Activated naive CD4-positive, alpha-beta T cell treated with anti-CD3 and anti-CD28 coated beads for 36 hours (primary cell): ENCODE data around the gene PDCD7. TPM values are rescaled to one million over a fixed set of nuclear protein-coding genes. Genes with fewer than 3 reads are reported as not detected.

Experiments used
- CTCF ChIA-PET: fragments of 350-600 bp; sonication (Branson Sonifier 250); formaldehyde crosslinking; loops from one replicate; lab custom pipeline; 2021; ENCODE audit warnings: antibody characterized with exemption; lab: Charles Lee
- DNase-seq: peaks from one replicate; pipeline ENCODE4 v3.0.0-alpha.2; 2020
- H3K27ac Mint-ChIP-seq: one replicate; pipeline ENCODE4 v1.8.0; 2021; ENCODE audit warnings: mild to moderate bottlenecking, mixed read lengths
- H3K27me3 Mint-ChIP-seq: one replicate; pipeline ENCODE4 v1.8.0; 2021; ENCODE audit warnings: low read depth, mixed read lengths
- H3K36me3 Mint-ChIP-seq: one replicate; pipeline ENCODE4 v1.8.0; 2021; ENCODE audit warnings: low read depth, mixed read lengths
- H3K4me1 Mint-ChIP-seq: one replicate; pipeline ENCODE4 v1.8.0; 2021; ENCODE audit warnings: low read depth, mixed read lengths
- H3K4me3 Mint-ChIP-seq: one replicate; pipeline ENCODE4 v1.8.0; 2021; ENCODE audit warnings: mild to moderate bottlenecking, moderate library complexity, mixed read lengths
- H3K9me3 Mint-ChIP-seq: one replicate; pipeline ENCODE4 v1.8.0; 2021; ENCODE audit warnings: mixed read lengths
- intact Hi-C: fragments of 100-400 bp; cut with micrococcal nuclease; formaldehyde crosslinking; loops from one replicate; pipeline ENCODE4 v1.15.1; 2023
- total RNA-seq, 2 experiments: library from RNA; stranded (reverse); gene quantifications; one replicate each; pipeline ENCODE4 v1.2.3, GENCODE V29; 2021

The PDCD7 gene
- total RNA-seq, 2 experiments from 2014 or later, result 28.6 to 31.5 TPM

DNA sequence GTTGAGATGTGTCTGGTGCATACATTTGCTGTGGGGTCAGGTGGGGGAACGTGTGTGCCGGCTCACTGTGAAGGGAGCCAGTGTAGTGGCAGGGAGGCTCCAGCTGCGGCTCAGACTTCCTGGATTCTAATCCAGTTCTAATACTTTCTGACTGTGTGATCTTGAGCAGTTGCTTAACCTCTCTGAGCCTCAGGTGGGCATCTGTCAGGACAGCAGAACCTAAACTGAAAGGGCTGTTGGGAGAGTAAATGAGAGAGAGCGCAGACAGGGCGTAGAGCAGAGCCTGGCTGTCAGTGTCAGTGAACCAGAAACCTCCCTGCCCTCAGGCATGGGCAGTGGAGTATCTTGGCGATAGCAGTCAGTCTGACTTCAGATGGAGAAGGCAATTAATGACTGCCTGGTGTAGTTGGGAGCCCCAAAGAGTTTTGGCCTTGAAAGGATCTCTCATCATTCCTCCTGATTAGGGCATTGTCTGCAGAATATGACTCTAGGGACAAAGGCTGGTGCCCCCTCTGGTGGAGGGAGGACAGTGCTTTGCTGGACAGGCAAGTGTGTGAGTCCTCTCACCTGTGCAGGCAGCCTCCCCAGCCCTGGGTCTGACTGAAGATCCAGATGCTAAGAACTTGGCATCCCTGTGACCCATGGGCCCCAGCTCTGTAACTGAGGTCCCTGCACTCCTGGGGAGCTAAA is 47.5 kb downstream of the PDCD7 start:
- H3K27ac Mint-ChIP-seq, result no peak overlapping the region
- peaks cover 11% of the 10 kb centered on the region for H3K27me3 Mint-ChIP-seq
- CTCF ChIA-PET, result interaction anchor here (0.6 to 2.3 kb wide), 3 partner anchors 9 to 35 kb away, joined by 3 to 8 read pairs (median 3); no protein-coding TSS in a partner anchor
- no peaks in the 10 kb centered on the region for H3K36me3 Mint-ChIP-seq
- DNase-seq, result peak; percentile 36
- no peak overlapping the region for H3K4me3 Mint-ChIP-seq
- no peaks in the 10 kb centered on the region for H3K9me3 Mint-ChIP-seq
- intact Hi-C loops, result no loop called here
- peaks cover 13% of the 10 kb centered on the region for H3K4me1 Mint-ChIP-seq

DNA sequence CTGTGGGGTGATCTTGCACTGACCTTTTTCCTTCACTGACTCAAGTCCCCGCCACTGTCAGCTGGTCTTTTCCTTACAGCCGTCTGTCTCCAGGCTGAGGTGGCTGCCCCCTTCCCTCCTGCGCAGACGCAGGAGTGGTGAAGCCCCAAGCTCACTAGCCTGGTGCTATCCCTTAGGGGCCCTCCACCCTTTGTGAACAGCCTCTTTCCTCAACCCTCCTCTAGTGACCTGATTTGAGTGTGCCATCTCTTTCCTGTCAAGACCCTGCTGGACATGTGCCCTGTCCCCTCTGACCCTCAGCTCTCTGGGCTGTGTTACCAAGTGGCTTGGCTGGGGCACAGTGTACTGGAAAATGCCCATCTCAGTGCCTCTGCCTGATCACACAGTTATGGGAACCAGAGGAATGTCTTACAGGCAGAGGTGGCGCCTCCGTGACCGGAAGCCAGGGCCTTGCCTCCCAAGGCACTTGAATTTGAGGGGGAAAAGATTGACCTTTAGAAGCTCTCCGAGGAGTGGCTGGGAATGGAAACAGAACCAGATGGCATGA is 48.3 kb downstream of the PDCD7 start:
- CTCF ChIA-PET, result interaction anchor here (0.6 kb wide), 1 partner anchor 8 kb away, joined by 3 read pairs; no protein-coding TSS in a partner anchor
- intact Hi-C loops, result no loop called here
- DNase-seq, result no peak
- H3K27ac Mint-ChIP-seq, result no peak overlapping the region
- H3K9me3 Mint-ChIP-seq, result no peaks in the 10 kb centered on the region
- H3K27me3 Mint-ChIP-seq, result peaks cover 11% of the 10 kb centered on the region
- no peak overlapping the region for H3K4me3 Mint-ChIP-seq
- H3K4me1 Mint-ChIP-seq, result peaks cover 13% of the 10 kb centered on the region
- H3K36me3 Mint-ChIP-seq, result no peaks in the 10 kb centered on the region

DNA sequence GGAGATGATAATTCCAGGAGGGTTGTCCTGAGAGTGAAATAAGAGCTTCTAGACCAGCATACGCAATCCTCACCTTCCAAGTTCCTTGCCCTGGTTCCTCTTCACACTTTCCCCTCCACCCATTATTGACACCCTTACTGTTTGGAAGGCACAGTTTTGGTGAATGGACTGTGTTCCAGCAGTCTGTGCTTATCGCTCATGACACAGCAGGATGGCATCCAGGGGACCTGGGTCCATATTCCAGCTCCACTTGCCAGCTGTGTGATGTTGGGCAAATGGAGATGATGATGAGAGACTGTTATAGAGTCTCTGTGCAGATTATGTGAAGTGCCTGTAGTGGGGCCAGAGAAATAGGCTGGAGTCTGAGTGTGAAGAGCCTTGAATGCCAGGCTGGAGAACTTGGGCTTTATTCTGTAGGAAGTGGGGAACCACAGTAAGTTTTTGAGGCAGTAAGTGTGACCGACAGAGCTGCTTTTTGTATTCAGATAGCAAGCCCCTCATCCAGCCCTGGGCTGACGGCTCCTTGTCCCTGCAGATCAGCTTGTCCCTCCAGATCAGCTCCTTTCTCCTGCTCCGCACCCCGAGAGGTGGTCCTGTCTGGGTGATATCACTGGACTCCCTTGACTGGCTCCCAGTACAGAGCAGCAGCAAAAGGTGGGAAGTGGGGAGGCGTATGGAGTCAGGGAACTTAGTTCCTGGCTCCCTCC is 49.0 kb downstream of the PDCD7 start:
- H3K27me3 Mint-ChIP-seq, result peaks cover 11% of the 10 kb centered on the region
- no peaks in the 10 kb centered on the region for H3K36me3 Mint-ChIP-seq
- no peak overlapping the region for H3K27ac Mint-ChIP-seq
- H3K4me3 Mint-ChIP-seq, result no peak overlapping the region
- H3K9me3 Mint-ChIP-seq, result no peaks in the 10 kb centered on the region
- intact Hi-C loops, result no loop called here
- DNase-seq, result no peak
- peaks cover 13% of the 10 kb centered on the region for H3K4me1 Mint-ChIP-seq
- CTCF ChIA-PET, result interaction anchor here (1.0 kb wide), 1 partner anchor 17 kb away, joined by 3 read pairs; no protein-coding TSS in a partner anchor

DNA sequence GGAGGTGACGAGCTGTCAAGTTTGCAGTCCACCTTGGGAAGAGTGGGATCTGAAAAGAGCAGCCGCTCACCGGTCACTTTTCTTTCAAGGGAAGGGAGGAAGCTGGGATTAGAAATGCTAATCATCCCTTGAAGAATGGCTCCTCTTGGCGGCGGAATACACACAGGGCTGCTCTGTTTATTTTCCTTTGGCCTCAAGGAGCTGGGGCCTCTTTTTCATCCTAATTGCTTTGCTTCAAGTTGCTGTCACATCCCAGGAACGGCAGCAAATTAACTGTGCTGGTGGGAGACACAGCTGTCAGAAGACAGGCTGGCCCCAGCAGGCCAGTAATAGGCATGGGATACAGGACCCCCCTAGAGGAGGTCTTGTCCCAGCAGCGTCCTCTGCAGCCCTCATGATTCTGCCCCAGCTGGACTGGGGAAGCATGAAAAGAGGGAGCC is 50.3 kb downstream of the PDCD7 start:
- CTCF ChIA-PET, result interaction anchor here (0.6 to 1.2 kb wide), 2 partner anchors 11 to 29 kb away, joined by 3 read pairs; no protein-coding TSS in a partner anchor
- no peak overlapping the region for H3K27ac Mint-ChIP-seq
- intact Hi-C loops, result no loop called here

DNA sequence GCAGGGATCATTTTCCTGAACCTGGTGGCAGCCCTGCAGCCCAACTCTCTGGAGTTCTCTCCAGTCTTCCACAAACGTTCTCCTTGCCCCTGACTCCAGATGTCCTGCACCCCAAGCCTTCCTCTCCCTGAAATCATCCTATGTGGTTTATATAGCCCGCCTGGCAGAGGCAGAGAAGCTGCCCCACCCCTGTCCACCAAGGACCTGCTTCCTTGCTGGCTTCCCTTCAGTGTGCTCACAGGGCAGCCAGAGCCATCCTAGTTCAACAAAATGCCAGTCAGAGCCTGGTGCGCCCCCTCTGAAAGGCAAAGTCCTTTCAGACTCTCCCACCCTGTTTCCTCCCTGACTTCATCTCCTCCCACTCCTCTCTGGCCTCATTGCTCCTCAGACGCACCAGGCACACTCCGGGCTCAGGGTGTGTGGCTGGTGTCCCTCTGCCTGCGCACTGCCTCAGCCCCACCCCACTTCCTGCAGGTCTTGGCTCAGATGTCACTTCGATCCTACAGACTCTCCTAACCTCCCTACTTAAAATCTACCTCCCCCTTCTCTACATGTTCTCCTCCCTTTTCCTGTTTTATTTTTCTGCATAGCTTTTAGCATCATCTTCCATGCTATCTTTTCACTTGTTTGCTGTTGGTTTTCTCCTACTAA is 51.2 kb downstream of the PDCD7 start:
- intact Hi-C loops, result no loop called here
- no peak overlapping the region for H3K4me3 Mint-ChIP-seq

More for the DNA sequence above, 50.3 kb downstream of the PDCD7 start:
- Mint-ChIP-seq H3K27me3 (peaks cover 19% of the 10 kb centered on the region), H3K4me1 (peaks cover 13% of the 10 kb centered on the region), H3K4me3 (no peak overlapping the region), H3K36me3 (no peaks in the 10 kb centered on the region), H3K9me3 (no peaks in the 10 kb centered on the region)
- no peak for DNase-seq

DNA sequence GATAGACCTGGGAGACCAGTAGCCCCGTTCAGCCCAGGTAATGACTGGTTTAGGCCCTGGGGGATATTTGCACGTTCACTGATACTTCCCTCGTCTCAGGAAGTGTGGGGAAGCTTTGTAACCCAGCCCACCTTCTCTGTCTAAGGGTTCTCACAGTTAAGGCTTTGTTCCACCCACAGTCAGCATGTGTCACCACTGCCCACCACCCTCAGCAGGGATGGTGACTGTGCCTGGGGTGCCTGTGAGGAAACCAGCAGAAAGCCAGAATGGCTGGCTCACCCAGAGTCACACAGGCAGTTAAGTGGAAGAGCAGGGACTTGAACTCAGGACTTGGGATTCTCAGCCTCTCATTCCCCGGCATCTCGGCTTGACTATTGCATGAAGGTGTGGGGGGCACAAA is 51.9 kb downstream of the PDCD7 start:
- H3K4me3 Mint-ChIP-seq, result no peak overlapping the region
- no peaks in the 10 kb centered on the region for H3K9me3 Mint-ChIP-seq
- CTCF ChIA-PET, result interaction anchor here (1.0 kb wide), 1 partner anchor 400 kb away, joined by 4 read pairs; no protein-coding TSS in a partner anchor
- H3K36me3 Mint-ChIP-seq, result no peaks in the 10 kb centered on the region
- H3K27me3 Mint-ChIP-seq, result peaks cover 25% of the 10 kb centered on the region
- intact Hi-C loops, result no loop called here
- no peak overlapping the region for H3K27ac Mint-ChIP-seq
- DNase-seq, result no peak
- peaks cover 16% of the 10 kb centered on the region for H3K4me1 Mint-ChIP-seq

More for the DNA sequence above, 51.2 kb downstream of the PDCD7 start:
- H3K36me3 Mint-ChIP-seq, result no peaks in the 10 kb centered on the region
- no peaks in the 10 kb centered on the region for H3K9me3 Mint-ChIP-seq
- DNase-seq, result peak; percentile 32
- CTCF ChIA-PET, result interaction anchor here (0.6 to 1.2 kb wide), 3 partner anchors 10 to 399 kb away, joined by 3 to 4 read pairs (median 3); no protein-coding TSS in a partner anchor
- no peak overlapping the region for H3K27ac Mint-ChIP-seq
- H3K4me1 Mint-ChIP-seq, result peaks cover 16% of the 10 kb centered on the region
- peaks cover 25% of the 10 kb centered on the region for H3K27me3 Mint-ChIP-seq

DNA sequence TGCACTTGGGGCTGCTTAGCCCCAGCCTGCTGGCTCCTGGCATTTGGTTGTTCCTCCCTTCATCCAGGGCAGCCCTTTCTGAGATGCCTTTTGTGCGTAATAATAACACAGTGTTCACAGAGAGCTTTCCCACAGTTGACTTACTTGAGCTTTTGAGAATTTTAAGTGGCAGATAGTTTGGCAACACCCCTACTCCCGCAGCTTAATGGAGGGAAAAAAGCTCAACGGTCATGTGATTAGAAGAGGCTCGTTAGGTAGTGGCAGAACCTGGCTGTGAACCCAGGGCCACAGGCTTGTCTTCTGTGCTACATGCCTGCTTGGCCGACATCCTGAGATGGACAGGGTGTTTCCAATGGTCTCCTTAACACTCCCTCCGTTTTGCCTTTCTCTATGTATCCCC is 52.3 kb downstream of the PDCD7 start:
- H3K36me3 Mint-ChIP-seq, result no peaks in the 10 kb centered on the region
- CTCF ChIA-PET, result interaction anchor here (1.0 to 1.3 kb wide), 2 partner anchors 29 to 400 kb away, joined by 4 read pairs; no protein-coding TSS in a partner anchor
- H3K4me1 Mint-ChIP-seq, result peaks cover 18% of the 10 kb centered on the region
- intact Hi-C loops, result no loop called here
- no peaks in the 10 kb centered on the region for H3K9me3 Mint-ChIP-seq
- no peak overlapping the region for H3K27ac Mint-ChIP-seq
- DNase-seq, result no peak
- peaks cover 28% of the 10 kb centered on the region for H3K27me3 Mint-ChIP-seq
- H3K4me3 Mint-ChIP-seq, result no peak overlapping the region

DNA sequence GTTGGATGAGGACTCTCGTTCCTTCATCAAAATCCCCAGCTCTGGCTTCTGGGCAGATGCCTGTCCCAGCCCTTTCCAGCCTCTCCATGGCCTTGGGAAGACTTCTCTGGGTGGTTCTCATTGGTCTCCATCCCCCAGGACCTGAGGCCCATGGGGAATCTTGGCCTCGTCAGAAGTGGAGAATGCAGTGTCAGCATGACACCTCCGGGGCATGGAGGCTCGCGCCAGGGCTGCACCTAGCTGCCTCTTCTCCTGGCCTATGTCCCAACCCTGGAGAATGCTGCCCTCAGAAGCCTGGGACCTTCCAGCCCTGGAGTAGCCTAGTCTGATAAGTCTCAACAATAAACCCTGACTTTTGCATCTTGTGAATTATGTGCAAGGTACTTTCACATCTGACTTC is 54.0 kb downstream of the PDCD7 start:
- Mint-ChIP-seq H3K27ac (no peak overlapping the region), H3K27me3 (peaks cover 30% of the 10 kb centered on the region), H3K4me3 (no peak overlapping the region), H3K4me1 (peaks cover 18% of the 10 kb centered on the region), H3K9me3 (no peaks in the 10 kb centered on the region), H3K36me3 (no peaks in the 10 kb centered on the region)
- intact Hi-C loops, result no loop called here
- DNase-seq, result no peak
- CTCF ChIA-PET, result interaction anchor here (4.9 kb wide), 1 partner anchor 45 kb away, joined by 31 read pairs; no protein-coding TSS in a partner anchor

DNA sequence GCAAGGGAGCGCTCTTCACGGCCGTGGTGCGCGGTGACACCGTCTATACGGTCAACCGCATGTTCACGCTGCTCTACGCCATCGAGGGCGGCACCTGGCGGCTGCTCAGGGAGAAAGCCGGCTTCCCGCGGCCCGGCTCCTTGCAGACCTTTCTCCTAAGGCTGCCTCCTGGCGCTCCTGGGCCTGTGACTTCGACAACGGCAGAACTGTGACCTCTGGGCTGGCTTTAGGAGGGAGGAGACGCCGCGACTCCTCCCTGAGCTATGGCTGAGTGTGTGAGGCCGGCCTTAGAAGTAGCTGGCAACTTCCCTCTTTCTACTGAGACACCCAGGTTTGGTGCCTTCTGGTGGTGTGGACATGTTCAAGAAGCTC is 55.6 kb downstream of the PDCD7 start:
- DNase-seq, result peak; percentile 70
- Mint-ChIP-seq H3K36me3 (no peaks in the 10 kb centered on the region), H3K27me3 (peaks cover 29% of the 10 kb centered on the region), H3K4me3 (no peak overlapping the region), H3K27ac (no peak overlapping the region), H3K9me3 (no peaks in the 10 kb centered on the region), H3K4me1 (peaks cover 18% of the 10 kb centered on the region)
- intact Hi-C loops, result loop anchor here (1.0 kb wide), 3 partner anchors 24 to 347 kb away; no protein-coding TSS in a partner anchor
- CTCF ChIA-PET, result interaction anchor here (0.9 to 4.9 kb wide), 8 partner anchors 8 to 43 kb away, joined by 3 to 31 read pairs (median 4); partner anchors contain the start of gene RASL12

DNA sequence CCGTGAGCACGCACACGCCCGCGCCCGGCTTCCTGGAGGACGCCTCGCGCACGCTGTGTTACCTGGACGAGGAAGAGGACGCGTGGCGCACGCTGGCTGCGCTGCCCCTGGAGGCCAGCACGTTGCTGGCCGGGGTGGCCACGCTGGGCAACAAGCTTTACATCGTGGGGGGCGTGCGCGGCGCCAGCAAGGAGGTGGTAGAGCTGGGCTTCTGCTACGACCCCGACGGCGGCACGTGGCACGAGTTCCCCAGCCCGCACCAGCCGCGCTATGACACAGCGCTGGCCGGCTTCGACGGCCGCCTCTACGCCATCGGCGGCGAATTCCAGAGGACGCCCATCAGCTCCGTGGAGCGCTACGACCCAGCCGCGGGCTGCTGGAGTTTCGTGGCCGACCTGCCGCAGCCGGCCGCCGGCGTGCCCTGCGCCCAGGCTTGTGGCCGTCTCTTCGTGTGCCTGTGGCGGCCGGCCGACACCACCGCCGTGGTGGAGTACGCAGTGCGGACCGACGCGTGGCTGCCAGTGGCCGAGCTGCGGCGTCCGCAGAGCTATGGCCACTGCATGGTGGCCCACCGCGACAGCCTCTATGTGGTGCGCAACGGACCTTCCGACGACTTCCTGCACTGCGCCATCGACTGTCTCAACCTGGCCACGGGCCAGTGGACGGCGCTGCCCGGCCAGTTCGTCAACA is 56.2 kb downstream of the PDCD7 start:
- Mint-ChIP-seq H3K27ac (no peak overlapping the region), H3K27me3 (peaks cover 24% of the 10 kb centered on the region), H3K4me3 (no peak overlapping the region), H3K9me3 (no peaks in the 10 kb centered on the region), H3K36me3 (no peaks in the 10 kb centered on the region), H3K4me1 (peaks cover 12% of the 10 kb centered on the region)
- no peak for DNase-seq
- CTCF ChIA-PET, result interaction anchor here (0.9 to 4.9 kb wide), 7 partner anchors 8 to 246 kb away, joined by 3 to 31 read pairs (median 4); no protein-coding TSS in a partner anchor
- intact Hi-C loops, result no loop called here
